Activated B cell treated with CpG ODN at 0.5 μM for 24 hours (primary cell): Measurements from ENCODE around the gene AP1M2. TPM values are rescaled to one million over a fixed set of nuclear protein-coding genes. Genes with fewer than 3 reads are reported as not detected.

Source experiments
- ATAC-seq: fragments of 200-7000 bp; cut with Tn5 transposase; one replicate; pipeline ENCODE4 v1.10.0; 2021; ENCODE audit warnings: low read depth, mild to moderate bottlenecking, moderate library complexity
- CTCF ChIA-PET: fragments of 350-600 bp; sonication (Branson Sonifier 250); formaldehyde crosslinking; loops from one replicate; lab custom pipeline; 2021; ENCODE audit warnings: antibody characterized with exemption; lab: Charles Lee
- POLR2A ChIA-PET: fragments of 350-600 bp; sonication (Branson Sonifier 250); formaldehyde crosslinking; loops from one replicate; lab custom pipeline; 2021; ENCODE audit warnings: antibody characterized with exemption; lab: Charles Lee
- DNase-seq: peaks from one replicate; pipeline ENCODE4 v3.0.0; 2022
- H3K27ac Mint-ChIP-seq: one replicate; pipeline ENCODE4 v1.8.0; 2020; ENCODE audit warnings: mixed read lengths
- H3K27me3 Mint-ChIP-seq: one replicate; pipeline ENCODE4 v1.8.0; 2021; ENCODE audit warnings: mixed read lengths
- H3K36me3 Mint-ChIP-seq: one replicate; pipeline ENCODE4 v1.8.0; 2021; ENCODE audit warnings: low read depth, mixed read lengths
- H3K4me1 Mint-ChIP-seq: one replicate; pipeline ENCODE4 v1.8.0; 2021; ENCODE audit warnings: mixed read lengths
- H3K4me3 Mint-ChIP-seq: one replicate; pipeline ENCODE4 v1.8.0; 2020; ENCODE audit warnings: mild to moderate bottlenecking, mixed read lengths
- H3K9me3 Mint-ChIP-seq: one replicate; pipeline ENCODE4 v1.8.0; 2020; ENCODE audit warnings: mixed read lengths
- CTCF ChIP-seq: fragments of 200-600 bp; IDR thresholded peaks from one replicate; pipeline ENCODE4 v1.8.0; 2022; ENCODE audit warnings: antibody characterized with exemption, mild to moderate bottlenecking
- intact Hi-C: fragments of 100-400 bp; cut with micrococcal nuclease; formaldehyde crosslinking; loops from one replicate; pipeline ENCODE4 v1.15.1; 2024
- total RNA-seq: library from RNA; stranded (reverse); gene quantifications from 2 replicates; pipeline ENCODE4 v1.2.3, GENCODE V29; 2022

Gene AP1M2
- total RNA-seq, 1 donor from 2014 or later = not detected

GRCh38 chr19:10566408-10566657, 20.8 kb downstream of the AP1M2 start:
- H3K27ac Mint-ChIP-seq = peak overlapping the region; percentile 98
- no peak for TF ChIP-seq CTCF
- DNase-seq (no peak), ATAC-seq (no peak)
- peak overlapping the region; percentile 95 for H3K4me3 Mint-ChIP-seq
- no peaks in the 10 kb centered on the region for H3K27me3 Mint-ChIP-seq
- H3K4me1 Mint-ChIP-seq = peaks cover 46% of the 10 kb centered on the region
- H3K9me3 Mint-ChIP-seq = no peaks in the 10 kb centered on the region
- CTCF ChIA-PET = interaction anchor here (1.1 to 4.1 kb wide), 4 partner anchors 13 to 83 kb away, joined by 3 to 16 read pairs (median 7); no protein-coding TSS in a partner anchor
- POLR2A ChIA-PET = interaction anchor here (0.6 to 4.2 kb wide), 20 partner anchors 9 to 1001 kb away, joined by 3 to 46 read pairs (median 5); partner anchors contain the start of genes ANGPTL6, CDC37, KEAP1 and TYK2
- intact Hi-C loops = loop anchor here (1.0 to 10.0 kb wide), 12 partner anchors 12 to 464 kb away; partner anchors contain the start of genes ANGPTL6, ATG4D, CARM1 and CDC37
- H3K36me3 Mint-ChIP-seq = peaks cover 17% of the 10 kb centered on the region

DNA sequence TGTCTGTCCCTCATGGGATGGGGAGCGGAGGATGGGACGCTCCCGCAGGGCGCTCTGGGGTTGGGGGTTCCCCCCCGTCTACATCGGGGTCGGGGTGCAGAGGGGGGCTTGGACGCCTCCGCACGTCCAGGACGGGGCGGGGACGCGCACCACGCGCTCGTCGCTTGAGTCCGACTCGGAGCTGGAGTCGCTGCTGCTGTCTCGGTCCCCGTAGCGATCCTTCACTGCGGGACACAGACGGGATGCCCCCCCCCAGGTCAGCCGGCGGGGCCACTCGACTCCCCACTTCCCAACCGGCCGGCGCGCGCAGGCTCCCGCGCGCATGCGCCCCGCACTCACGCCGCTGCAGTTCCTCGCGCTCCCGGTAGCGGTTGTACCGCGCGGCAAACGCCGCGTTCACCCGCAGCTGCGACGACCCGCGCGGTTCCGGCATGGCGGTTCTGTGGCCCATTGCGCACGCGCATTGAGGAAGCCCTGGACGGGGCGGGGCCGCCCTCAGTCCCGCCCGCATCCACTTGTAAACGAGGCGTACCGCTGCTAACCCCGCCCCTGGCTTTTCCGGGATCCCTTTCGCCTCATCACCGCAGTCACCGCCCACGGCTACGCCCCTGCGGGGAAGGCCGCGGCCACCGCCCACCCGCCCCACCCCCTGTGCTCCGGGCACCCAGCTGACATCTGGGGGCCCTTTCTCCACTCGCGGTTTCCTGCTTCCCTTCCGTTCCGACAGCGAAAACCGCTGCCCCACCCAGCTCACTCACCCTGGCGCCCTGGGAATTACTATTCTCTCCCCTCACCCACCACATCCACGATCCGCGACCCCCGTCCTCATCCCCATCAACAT, 21.3 kb downstream of the AP1M2 start, which contains the start of gene KRI1:
Gene KRI1, minus strand, starts transcription at position 444 of the 841 bp plus-strand sequence. Its CDS starts 11 bp downstream, at position 433.
- Mint-ChIP-seq H3K27me3 (no peaks in the 10 kb centered on the region), H3K27ac (peak within 1 kb of the TSS; percentile 98), H3K4me1 (peaks cover 46% of the 10 kb centered on the region), H3K4me3 (peak within 1 kb of the TSS; percentile 95), H3K36me3 (peaks cover 23% of the 10 kb centered on the region), H3K9me3 (no peaks in the 10 kb centered on the region)
- intact Hi-C loops = loop anchor here (1.0 to 10.0 kb wide), 12 partner anchors 11 to 463 kb away; partner anchors contain the start of genes ANGPTL6, ATG4D, CARM1 and CDC37
- DNase-seq (peak; percentile 99), ATAC-seq (peak; percentile 64)
- ChIA-PET POLR2A (interaction anchor here (0.6 to 4.2 kb wide), 21 partner anchors 9 to 464 kb away, joined by 3 to 46 read pairs (median 5); partner anchors contain the start of genes ANGPTL6, CDC37, KEAP1 and TYK2), CTCF (interaction anchor here (1.1 to 4.1 kb wide), 4 partner anchors 13 to 82 kb away, joined by 3 to 16 read pairs (median 7); no protein-coding TSS in a partner anchor)
- TF ChIP-seq CTCF = no peak

DNA sequence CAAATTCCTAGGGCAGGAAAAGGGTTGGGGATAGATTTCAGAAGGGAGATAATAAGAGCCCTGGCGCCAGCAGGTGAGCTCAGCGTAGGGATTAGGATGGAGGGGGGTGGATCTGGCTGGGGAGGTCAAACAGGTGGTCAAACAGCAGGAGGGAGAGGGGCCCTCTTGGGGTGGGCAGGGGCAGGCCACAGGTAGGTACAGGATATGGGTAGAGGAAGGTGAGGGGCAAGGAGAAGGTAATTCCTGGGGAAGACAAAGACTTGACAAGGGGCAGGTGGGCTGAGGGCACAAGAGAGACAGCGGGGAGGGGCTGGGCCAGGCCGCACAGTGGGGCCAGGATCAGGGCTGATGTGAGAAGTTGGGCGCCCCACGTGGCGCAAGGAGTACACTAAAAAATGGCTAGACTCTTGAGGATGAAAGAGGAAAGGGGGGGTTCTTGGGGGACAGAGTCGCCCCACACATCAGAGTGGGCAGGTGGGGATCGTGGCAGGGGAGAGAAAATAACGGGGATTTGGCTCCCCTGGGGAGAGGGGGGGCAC, 22.0 kb downstream of the AP1M2 start:
- H3K9me3 Mint-ChIP-seq = no peaks in the 10 kb centered on the region
- peaks cover 44% of the 10 kb centered on the region for H3K4me1 Mint-ChIP-seq
- POLR2A ChIA-PET = interaction anchor here (0.6 to 4.2 kb wide), 9 partner anchors 8 to 161 kb away, joined by 3 to 46 read pairs (median 7); partner anchors contain the start of gene CDC37
- CTCF ChIA-PET = interaction anchor here (1.1 to 4.1 kb wide), 3 partner anchors 23 to 82 kb away, joined by 3 to 16 read pairs (median 5); no protein-coding TSS in a partner anchor
- intact Hi-C loops = loop anchor here (5.0 to 10.0 kb wide), 4 partner anchors 132 to 330 kb away; partner anchors contain the start of genes CARM1 and S1PR2
- TF ChIP-seq CTCF = no peak
- ATAC-seq (no peak), DNase-seq (no peak)
- H3K36me3 Mint-ChIP-seq = peaks cover 30% of the 10 kb centered on the region
- peak overlapping the region; percentile 95 for H3K4me3 Mint-ChIP-seq
- peak overlapping the region; percentile 98 for H3K27ac Mint-ChIP-seq
- no peaks in the 10 kb centered on the region for H3K27me3 Mint-ChIP-seq

DNA sequence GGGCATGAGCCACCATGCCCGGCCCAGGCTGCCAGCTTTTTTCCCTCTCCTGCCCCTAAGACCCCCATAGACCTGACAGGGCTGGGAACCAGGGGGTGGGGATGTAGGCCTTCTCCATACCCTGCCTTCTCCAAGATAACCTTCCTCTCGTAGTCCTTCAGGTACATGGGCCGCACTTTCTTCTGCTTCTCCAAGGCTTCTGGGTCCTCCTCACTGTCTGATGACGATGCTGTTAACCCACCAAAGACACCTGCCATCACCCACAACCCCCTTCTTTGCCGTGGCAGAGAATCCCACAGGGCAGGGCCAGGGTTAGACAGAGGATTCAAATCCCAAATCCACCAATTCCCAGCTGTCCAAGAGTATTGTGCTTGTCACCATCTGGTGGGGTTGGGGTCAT, 24.5 kb downstream of the AP1M2 start:
- ATAC-seq = no peak
- CTCF ChIA-PET = interaction anchor here (1.7 kb wide), 1 partner anchor 9 kb away, joined by 4 read pairs; no protein-coding TSS in a partner anchor
- Mint-ChIP-seq H3K4me3 (no peak overlapping the region), H3K4me1 (peaks cover 29% of the 10 kb centered on the region), H3K27me3 (no peaks in the 10 kb centered on the region), H3K27ac (no peak overlapping the region), H3K36me3 (peaks cover 51% of the 10 kb centered on the region), H3K9me3 (no peaks in the 10 kb centered on the region)
- intact Hi-C loops = loop anchor here (10.0 kb wide), 2 partner anchors 312 to 328 kb away; partner anchors contain the start of genes CARM1 and S1PR2
- TF ChIP-seq CTCF = no peak
- DNase-seq = no peak
- POLR2A ChIA-PET = interaction anchor here (0.6 kb wide), 1 partner anchor 13 kb away, joined by 4 read pairs; no protein-coding TSS in a partner anchor
